OCI-LY1 (cell line): ENCODE measurements around the gene MCEMP1.
A peak's percentile ranks its signal among the peaks of the same experiment; 100 is the strongest.

Experiments used
- H2AFZ ChIP-seq: fragments of 200-600 bp; sonication (generic), shearing (Covaris generic); 2 replicates; pipeline ENCODE4 v1.6.0; 2014; ENCODE audit warnings: antibody characterized with exemption, mild to moderate bottlenecking, low read length
- H3F3A ChIP-seq: fragments of 200-600 bp; sonication (generic), shearing (Covaris generic); 2 replicates; pipeline ENCODE4 v1.6.0; 2014; ENCODE audit warnings: mild to moderate bottlenecking, antibody characterized with exemption, low read length, moderate library complexity; ENCODE audit not compliant: insufficient read depth
- H3K27ac ChIP-seq: fragments of 200-600 bp; sonication (generic); 2 replicates; pipeline ENCODE4 v1.5.1; 2014; ENCODE audit warnings: low read length, mixed run types, mild to moderate bottlenecking, low read depth; ENCODE audit not compliant: poor library complexity, severe bottlenecking
- H3K27me3 ChIP-seq: fragments of 200-600 bp; sonication (generic); 2 replicates; pipeline ENCODE4 v1.6.0; 2014; ENCODE audit warnings: antibody characterized with exemption, mild to moderate bottlenecking, low read length, moderate library complexity; ENCODE audit not compliant: insufficient read depth
- H3K36me3 ChIP-seq: fragments of 200-600 bp; sonication (generic); 2 replicates; pipeline ENCODE4 v1.6.1; 2014; ENCODE audit warnings: mild to moderate bottlenecking, antibody characterized with exemption, low read length, moderate library complexity, mixed read lengths; ENCODE audit not compliant: insufficient read depth
- H3K4me1 ChIP-seq: fragments of 200-600 bp; sonication (generic); 2 replicates; pipeline ENCODE4 v1.5.1; 2014; ENCODE audit warnings: mild to moderate bottlenecking, low read length, moderate library complexity; ENCODE audit not compliant: insufficient read depth, severe bottlenecking
- H3K4me2 ChIP-seq: fragments of 200-600 bp; sonication (generic), shearing (Covaris generic); 2 replicates; pipeline ENCODE4 v1.6.1; 2014; ENCODE audit warnings: low read length
- H3K4me3 ChIP-seq: fragments of 200-600 bp; sonication (generic); 2 replicates; pipeline ENCODE4 v1.5.1; 2014; ENCODE audit warnings: low read length, low read depth, mild to moderate bottlenecking, mixed read lengths; ENCODE audit not compliant: poor library complexity, severe bottlenecking
- H3K79me2 ChIP-seq: fragments of 200-600 bp; shearing (Covaris generic); 2 replicates; pipeline ENCODE4 v1.6.1; 2016; ENCODE audit warnings: mixed run types, low read length, mixed read lengths; ENCODE audit not compliant: insufficient read depth
- H3K9ac ChIP-seq: fragments of 200-600 bp; sonication (generic), shearing (Covaris generic); 2 replicates; pipeline ENCODE4 v1.6.1; 2014; ENCODE audit warnings: mild to moderate bottlenecking, low read length, mixed read lengths
- H3K9me2 ChIP-seq: fragments of 200-600 bp; sonication (generic), shearing (Covaris generic); 2 replicates; pipeline ENCODE4 v1.6.1; 2014; ENCODE audit warnings: low read depth, mild to moderate bottlenecking, low read length, mixed read lengths
- H3K9me3 ChIP-seq: fragments of 200-600 bp; shearing (Covaris generic); 2 replicates; pipeline ENCODE4 v1.6.1; 2014; ENCODE audit warnings: low read length, mixed read lengths
- H4K20me1 ChIP-seq: fragments of 200-600 bp; sonication (generic), shearing (Covaris generic); 2 replicates; pipeline ENCODE4 v1.6.0; 2016; ENCODE audit warnings: mild to moderate bottlenecking, low read length; ENCODE audit not compliant: insufficient read depth
- CTCF ChIP-seq: fragments of 200-600 bp; sonication (generic), shearing (Covaris generic); IDR thresholded peaks from 2 replicates; pipeline ENCODE4 v1.5.1; 2017; ENCODE audit warnings: mild to moderate bottlenecking, antibody characterized with exemption, low read length, moderate library complexity, mixed read lengths
- EZH2 ChIP-seq: fragments of 200-600 bp; sonication (generic), shearing (Covaris generic); IDR thresholded peaks from 2 replicates; pipeline ENCODE4 v1.8.0; 2017; ENCODE audit warnings: borderline replicate concordance, mixed run types, mild to moderate bottlenecking, antibody characterized with exemption, low read length, moderate library complexity, mixed read lengths

Gene MCEMP1

GRCh38 chr19:7657131-7657751 is 19.6 kb upstream of the MCEMP1 start:
- Histone ChIP-seq H4K20me1 (no peaks in the 10 kb centered on the region), H3K9ac (no peak overlapping the region), H3K27me3 (0 out of 2 replicates have a peak, but pooled peaks cover 3% of the 10 kb centered on the region), H3K4me2 (no peak overlapping the region), H3K9me3 (no peaks in the 10 kb centered on the region), H3K9me2 (no peaks in the 10 kb centered on the region), H3K79me2 (no peaks in the 10 kb centered on the region), H3K27ac (no peak overlapping the region), H3F3A (no peaks in the 10 kb centered on the region), H3K4me1 (peaks cover 11% of the 10 kb centered on the region), H3K36me3 (no peaks in the 10 kb centered on the region), H3K4me3 (no peak overlapping the region), H2AFZ (no peak overlapping the region)
- TF ChIP-seq CTCF (no peak), EZH2 (no peak)

GRCh38 chr19:7658219-7658686 is 18.6 kb upstream of the MCEMP1 start:
- no peak overlapping the region for H2AFZ ChIP-seq
- no peaks in the 10 kb centered on the region for H3K79me2 ChIP-seq
- H3F3A ChIP-seq, result no peaks in the 10 kb centered on the region
- no peak overlapping the region for H3K27ac ChIP-seq
- no peaks in the 10 kb centered on the region for H3K9me3 ChIP-seq
- H3K27me3 ChIP-seq, result no peaks in the 10 kb centered on the region; the same call in 1 of the 2 replicates
- no peaks in the 10 kb centered on the region for H3K36me3 ChIP-seq
- no peak for TF ChIP-seq CTCF
- no peak for TF ChIP-seq EZH2
- no peaks in the 10 kb centered on the region for H4K20me1 ChIP-seq
- H3K9ac ChIP-seq, result no peak overlapping the region; the same call in 1 of the 2 replicates
- peak overlapping the region; percentile 33 for H3K4me3 ChIP-seq
- no peaks in the 10 kb centered on the region for H3K9me2 ChIP-seq
- H3K4me2 ChIP-seq, result peak overlapping the region; percentile 53
- H3K4me1 ChIP-seq, result peaks cover 8% of the 10 kb centered on the region

- Histone ChIP-seq H3K9ac (no peak overlapping the region), H3K79me2 (no peaks in the 10 kb centered on the region), H3K4me3 (no peak overlapping the region), H3K9me2 (no peaks in the 10 kb centered on the region), H3F3A (no peaks in the 10 kb centered on the region), H3K4me2 (no peak overlapping the region), H2AFZ (no peak overlapping the region), H3K9me3 (no peaks in the 10 kb centered on the region), H3K4me1 (peaks cover 8% of the 10 kb centered on the region), H4K20me1 (no peaks in the 10 kb centered on the region), H3K36me3 (no peaks in the 10 kb centered on the region), H3K27ac (no peak overlapping the region), H3K27me3 (no peaks in the 10 kb centered on the region; the same call in 1 of the 2 replicates)
- TF ChIP-seq EZH2, result no peak
- TF ChIP-seq CTCF, result no peak
These were observed 14.9 kb upstream of the MCEMP1 start for GRCh38 chr19:7661744-7662538.
